Stomach (tissue), 4 donors: ENCODE measurements around the gene SPRY1.

ENCODE experiments used
- EP300 ChIP-seq: sonication (generic); formaldehyde crosslinking; IDR thresholded peaks from one replicate; pipeline ENCODE4 v1.6.1; 2017; ENCODE audit warnings: antibody characterized with exemption
- POLR2A ChIP-seq, 4 donors: fragments of 450-650 bp; IDR thresholded peaks; one replicate each; pipeline ENCODE4 v1.6.1; 2016; ENCODE audit warnings: antibody characterized with exemption in 4 of 4, control low read depth in 2 of 4, mild to moderate bottlenecking in 1 of 4, moderate library complexity in 1 of 4
- POLR2AphosphoS5 ChIP-seq, 3 donors: sonication (generic); formaldehyde crosslinking; IDR thresholded peaks; one replicate each; pipeline ENCODE4 v1.6.1; 2016; ENCODE audit warnings: antibody characterized with exemption in 3 of 3

- TF ChIP-seq POLR2A (IDR thresholded peaks at IDR 0.05) (no peak), EP300 (no peak), POLR2AphosphoS5 (IDR thresholded peaks at IDR 0.05) (no peak)
These were observed 37.0 kb downstream of the SPRY1 start for GRCh38 chr4:123433573-123433972.
